Erythroblast (primary cell): ENCODE measurements around the gene SAYSD1.

Experiments used
- GATA1 ChIP-seq: IDR thresholded peaks from 2 replicates; pipeline ENCODE4 v1.6.1; 2011; ENCODE audit warnings: low read depth, mild to moderate bottlenecking, control low read depth, low read length, moderate library complexity
- POLR2A ChIP-seq: IDR thresholded peaks from 2 replicates; pipeline ENCODE4 v1.6.1; 2011; ENCODE audit warnings: mild to moderate bottlenecking, low read length

DNA sequence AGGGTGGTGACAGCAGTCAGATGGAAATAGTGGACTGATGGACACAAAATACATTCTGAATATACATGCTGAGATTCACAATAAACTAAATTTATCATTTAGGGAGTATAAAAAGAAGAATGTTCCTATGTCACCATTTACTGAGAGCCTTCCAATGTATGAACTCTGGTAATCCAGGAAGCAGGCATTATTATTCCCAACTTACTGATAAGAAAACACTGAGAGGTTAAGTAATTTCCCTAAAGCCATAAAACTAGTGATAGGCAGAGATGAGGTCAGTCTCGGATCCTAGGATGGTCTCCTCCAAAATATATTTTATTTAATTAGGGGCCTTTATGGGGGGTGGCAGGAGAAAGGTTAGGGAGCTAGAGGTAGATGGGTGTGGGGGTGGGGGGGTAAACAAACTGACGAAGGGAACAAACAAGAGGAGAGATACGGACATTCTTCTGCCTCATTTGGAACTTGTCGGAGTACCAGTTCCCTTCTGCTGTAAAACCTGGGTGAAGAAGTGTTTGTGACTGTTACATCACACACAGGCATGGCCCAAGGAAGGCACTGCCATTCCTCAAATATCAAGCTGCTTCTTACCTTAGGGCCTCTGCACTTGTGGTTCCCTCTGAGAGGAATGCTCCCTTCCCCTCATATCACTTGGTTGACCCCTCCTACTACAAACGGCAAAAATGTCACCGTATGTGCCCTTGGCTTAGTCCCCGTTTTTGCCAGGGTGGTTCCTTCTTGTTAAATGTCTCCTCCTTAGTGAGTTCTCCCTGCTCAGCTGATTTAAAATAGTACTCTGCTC lies 6.7 kb downstream of the SAYSD1 start:
- TF ChIP-seq POLR2A (no peak), GATA1 (no peak)
